Measurements from ENCODE around the gene AZIN2. TPM values are rescaled to one million over a fixed set of nuclear protein-coding genes. Genes with fewer than 3 reads are reported as not detected.

The AZIN2 gene
- total and polyA plus RNA-seq, 10 of the 15 experiments (the other 5 are each of a cell fraction or from before 2014, with no cell fraction given) = 0.02 to 0.85 (median 0.23) TPM

DNA sequence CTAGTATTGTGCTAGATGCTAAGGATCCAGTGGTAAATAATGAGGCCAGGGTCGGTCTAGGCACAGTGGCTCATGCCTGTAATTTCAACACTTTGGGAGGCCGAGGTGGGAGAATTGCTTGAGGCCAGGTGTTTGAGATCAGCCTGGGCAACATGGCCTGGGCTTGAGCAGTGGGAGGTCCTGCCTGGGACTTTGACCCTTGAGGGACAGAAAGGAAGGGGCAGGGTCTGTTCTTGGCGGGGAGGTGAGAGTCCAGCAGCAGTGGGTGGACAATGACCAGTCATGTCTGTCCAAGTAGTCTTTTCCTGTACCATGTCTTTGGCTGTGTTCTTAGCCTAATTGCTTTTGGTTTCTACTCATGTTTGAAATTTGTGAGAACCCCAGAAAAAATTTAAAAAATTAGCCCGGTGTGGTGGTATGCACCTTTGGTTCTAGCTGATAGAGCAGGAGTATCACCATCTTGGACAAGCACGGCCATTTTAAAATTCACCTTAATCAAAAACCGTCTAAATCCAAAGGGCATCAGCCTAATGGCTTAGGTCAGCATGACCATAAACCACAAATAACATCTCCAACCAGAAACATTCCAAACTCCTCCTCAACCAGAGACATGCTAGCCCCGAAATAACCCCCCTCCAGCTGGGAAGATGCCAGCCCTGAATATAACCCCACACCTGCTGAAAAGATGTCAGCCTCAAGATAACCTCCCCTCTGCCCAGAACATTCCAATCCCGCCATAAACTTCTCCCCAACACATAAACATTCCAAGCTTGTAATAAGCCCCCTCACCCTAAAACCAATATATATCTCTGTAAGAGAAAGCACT, 37.5 kb upstream of the AZIN2 start:
- no peak for TF ChIP-seq MYC (IDR thresholded peaks at IDR 0.05; ENCODE audit: insufficient read depth, insufficient read length, insufficient replicate concordance, low read length, severe bottlenecking)
- TF ChIP-seq POU2F2 (IDR thresholded peaks at IDR 0.05; ENCODE audit: borderline replicate concordance, low read depth, low read length) = no peak
- TF ChIP-seq KLF5 (IDR thresholded peaks at IDR 0.05; ENCODE audit: partially characterized antibody) = no peak
- no peak for TF ChIP-seq TAF1 (IDR thresholded peaks at IDR 0.05; ENCODE audit: borderline replicate concordance, low read depth, low read length)
- TF ChIP-seq HDGF (IDR thresholded peaks at IDR 0.05) = no peak
- TF ChIP-seq EZH2 (IDR thresholded peaks at IDR 0.05; ENCODE audit: borderline replicate concordance, control insufficient read depth, low read depth, low read length) = no peak
- no peak for TF ChIP-seq MYB (IDR thresholded peaks at IDR 0.05; ENCODE audit: borderline replicate concordance, low read depth, low read length)
- TF ChIP-seq CREM (IDR thresholded peaks at IDR 0.05; ENCODE audit: low read depth) = no peak
- TF ChIP-seq, protein P1, sequence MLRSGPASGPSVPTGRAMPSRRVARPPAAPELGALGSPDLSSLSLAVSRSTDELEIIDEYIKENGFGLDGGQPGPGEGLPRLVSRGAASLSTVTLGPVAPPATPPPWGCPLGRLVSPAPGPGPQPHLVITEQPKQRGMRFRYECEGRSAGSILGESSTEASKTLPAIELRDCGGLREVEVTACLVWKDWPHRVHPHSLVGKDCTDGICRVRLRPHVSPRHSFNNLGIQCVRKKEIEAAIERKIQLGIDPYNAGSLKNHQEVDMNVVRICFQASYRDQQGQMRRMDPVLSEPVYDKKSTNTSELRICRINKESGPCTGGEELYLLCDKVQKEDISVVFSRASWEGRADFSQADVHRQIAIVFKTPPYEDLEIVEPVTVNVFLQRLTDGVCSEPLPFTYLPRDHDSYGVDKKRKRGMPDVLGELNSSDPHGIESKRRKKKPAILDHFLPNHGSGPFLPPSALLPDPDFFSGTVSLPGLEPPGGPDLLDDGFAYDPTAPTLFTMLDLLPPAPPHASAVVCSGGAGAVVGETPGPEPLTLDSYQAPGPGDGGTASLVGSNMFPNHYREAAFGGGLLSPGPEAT (IDR thresholded peaks at IDR 0.05; ENCODE audit: low read depth) = no peak
- no peak for TF ChIP-seq NFXL1 (IDR thresholded peaks at IDR 0.05; ENCODE audit: borderline replicate concordance)
- TF ChIP-seq HDAC6 (IDR thresholded peaks at IDR 0.05; ENCODE audit: unreplicated experiment) = no peak
- TF ChIP-seq, protein P2, sequence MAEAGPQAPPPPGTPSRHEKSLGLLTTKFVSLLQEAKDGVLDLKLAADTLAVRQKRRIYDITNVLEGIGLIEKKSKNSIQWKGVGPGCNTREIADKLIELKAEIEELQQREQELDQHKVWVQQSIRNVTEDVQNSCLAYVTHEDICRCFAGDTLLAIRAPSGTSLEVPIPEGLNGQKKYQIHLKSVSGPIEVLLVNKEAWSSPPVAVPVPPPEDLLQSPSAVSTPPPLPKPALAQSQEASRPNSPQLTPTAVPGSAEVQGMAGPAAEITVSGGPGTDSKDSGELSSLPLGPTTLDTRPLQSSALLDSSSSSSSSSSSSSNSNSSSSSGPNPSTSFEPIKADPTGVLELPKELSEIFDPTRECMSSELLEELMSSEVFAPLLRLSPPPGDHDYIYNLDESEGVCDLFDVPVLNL (IDR thresholded peaks at IDR 0.05; ENCODE audit: low read depth, low read length) = no peak
- TF ChIP-seq CBX5 (IDR thresholded peaks at IDR 0.05; ENCODE audit: low read depth) = no peak
- TF ChIP-seq ZBED1 (IDR thresholded peaks at IDR 0.05; ENCODE audit: borderline replicate concordance) = no peak
- TF ChIP-seq NR2F1 (conservative IDR thresholded peaks at IDR 0.05) = no peak
- TF ChIP-seq ATF7 (IDR thresholded peaks at IDR 0.05; ENCODE audit: low read depth) = no peak
- DNase-seq (ENCODE audit: low read depth, low spot score) (no peak), ATAC-seq (no peak), FAIRE-seq (no peak)
- POLR2A ChIA-PET = no interaction called here
- Histone ChIP-seq H3K9ac (ENCODE audit: control insufficient read depth, insufficient read depth, low read length) (no peak overlapping the region), H3K9me3 (replicated peaks; ENCODE audit: control insufficient read depth, insufficient read depth, low read length) (no peaks in the 10 kb centered on the region), H4K20me1 (ENCODE audit: control insufficient read depth, insufficient read depth) (no peaks in the 10 kb centered on the region), H3K4me1 (ENCODE audit: control insufficient read depth, insufficient read depth, low read length) (no peaks in the 10 kb centered on the region), H3K27me3 (replicated peaks in 1 of 2; ENCODE audit: control insufficient read depth in 2 of 2, insufficient read depth in 2 of 2, low read length in 1 of 2) (no peaks in the 10 kb centered on the region; a peak in 1 of 4 replicates), H3K4me2 (ENCODE audit: control insufficient read depth, insufficient read depth) (no peak overlapping the region), H3K27ac (ENCODE audit: control insufficient read depth, insufficient read depth) (no peak overlapping the region), H3K36me3 (ENCODE audit: control insufficient read depth in 2 of 2, insufficient read depth in 2 of 2, low read length in 1 of 2) (no peaks in the 10 kb centered on the region), H3K79me2 (ENCODE audit: control insufficient read depth, insufficient read depth, low read length) (no peaks in the 10 kb centered on the region), H2AFZ (ENCODE audit: control insufficient read depth, low read depth, low read length) (no peak overlapping the region), H3K4me3 (no peak overlapping the region)
- WGBS (ENCODE audit: insufficient coverage, insufficient replicate concordance, low lambda C conversion rate, missing lambda C conversion rate) = 35% methylated on average over 8 of the region's 8 CpGs
- CTCF ChIA-PET = interaction anchor here (0.7 to 0.9 kb wide), 2 partner anchors 11 to 1595 kb away, joined by 3 to 5 read pairs; no protein-coding TSS in a partner anchor
- RAD21 ChIA-PET (ENCODE audit: unreplicated experiment) = interaction anchor here (0.6 kb wide), 1 partner anchor 12 kb away, joined by 3 read pairs; no protein-coding TSS in a partner anchor
- SMC1A ChIA-PET (ENCODE audit: uncharacterized antibody, unreplicated experiment) = interaction anchor here (0.6 to 1.8 kb wide), 3 partner anchors 12 to 27 kb away, joined by 3 to 7 read pairs (median 5); no protein-coding TSS in a partner anchor
- in situ Hi-C loops (cut with MboI) (no loop called here), intact Hi-C loops (cut with micrococcal nuclease; ENCODE audit: unreplicated experiment) (no loop called here)
- BruUV-seq (replicated peaks) = no TSS peak
